NT2/D1 (cell line): ENCODE measurements around the gene PTGER3.

Source experiments
- SUZ12 ChIP-seq: IDR thresholded peaks from 2 replicates; pipeline ENCODE4 v1.6.1; 2011; ENCODE audit not compliant: insufficient read length, insufficient read depth; ENCODE audit errors: extremely low read depth
- YY1 ChIP-seq: IDR thresholded peaks from 2 replicates; pipeline ENCODE4 v1.6.1; 2011; ENCODE audit not compliant: insufficient read length, insufficient read depth

DNA sequence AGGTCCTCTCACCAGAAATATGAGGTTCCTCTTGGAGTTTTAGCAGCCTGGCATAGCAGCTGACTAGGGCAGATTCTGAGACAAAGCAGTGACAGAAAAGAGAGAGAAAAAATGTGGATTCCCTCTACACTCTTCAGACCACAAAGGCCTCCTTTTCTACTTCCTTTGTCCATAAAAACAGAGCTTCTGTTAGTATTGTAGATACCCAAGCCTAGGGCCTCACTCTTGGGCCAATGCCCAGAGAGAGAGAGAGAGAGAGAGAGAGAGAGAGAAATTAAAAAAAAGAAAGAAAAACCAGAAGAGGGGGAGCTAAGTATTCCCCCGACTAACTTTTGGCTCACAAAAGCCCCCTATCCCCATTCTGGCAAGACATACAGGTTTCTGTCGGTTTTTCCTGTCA is 35.7 kb upstream of the PTGER3 start:
- no peak for TF ChIP-seq YY1
- no peak for TF ChIP-seq SUZ12
